H1 (cell line): Measurements from ENCODE around the gene CS. TPM values are rescaled to one million over a fixed set of nuclear protein-coding genes. Genes with fewer than 3 reads are reported as not detected.
"Not testable (repeated sequence)": the region's sequence is repeated elsewhere in the genome, so short reads cannot be mapped to it uniquely, and the experiment has no call there.

Experiments used
- CTCF ChIA-PET: fragments of 300-600 bp; sonication (Branson Sonifier 250); formaldehyde crosslinking; loops from one replicate; lab custom pipeline; 2021; ENCODE audit not compliant: partially characterized antibody; lab: Charles Lee
- POLR2A ChIA-PET: fragments of 300-600 bp; sonication (Branson Sonifier 250); formaldehyde crosslinking; loops from one replicate; lab custom pipeline; 2021; ENCODE audit warnings: inconsistent platforms; ENCODE audit not compliant: partially characterized antibody; lab: Charles Lee
- DNase-seq, 2 experiments: peaks; one replicate each; pipeline versions ENCODE4 v3.0.0 to v3.0.0-alpha.2; 2010 to 2022; ENCODE audit warnings: low spot score in 2 of 2, low read depth in 1 of 2, mixed read lengths in 1 of 2
- FAIRE-seq: peaks from 2 replicates; lab custom pipeline; 2011; peaks lifted over from hg19 to GRCh38; lab: Jason Lieb, UNC
- H2AFZ ChIP-seq: 2 replicates; pipeline ENCODE4 v1.8.1; 2012; ENCODE audit warnings: low read length, inconsistent platforms
- H2AK5ac ChIP-seq: 2 replicates; pipeline ENCODE4 v1.6.1; 2013; ENCODE audit warnings: low read depth, low read length
- H2BK120ac ChIP-seq: replicated peaks from 2 replicates; pipeline ENCODE3; 2013; ENCODE audit warnings: low read depth, low read length, inconsistent platforms
- H2BK12ac ChIP-seq: 2 replicates; pipeline ENCODE4 v1.6.1; 2013; ENCODE audit warnings: low read depth, low read length
- H2BK15ac ChIP-seq: 2 replicates; pipeline ENCODE4 v1.6.1; 2013; ENCODE audit warnings: low read length
- H2BK20ac ChIP-seq: 2 replicates; pipeline ENCODE4 v1.6.1; 2013; ENCODE audit warnings: low read length
- H2BK5ac ChIP-seq: 2 replicates; pipeline ENCODE4 v1.6.1; 2013; ENCODE audit warnings: low read depth, low read length
- H3K14ac ChIP-seq: 2 replicates; pipeline ENCODE4 v1.6.1; 2013; ENCODE audit warnings: inconsistent platforms; ENCODE audit not compliant: insufficient read length
- H3K18ac ChIP-seq: 2 replicates; pipeline ENCODE4 v1.6.1; 2013; ENCODE audit warnings: low read length; ENCODE audit errors: extremely low read depth
- H3K23ac ChIP-seq: 2 replicates; pipeline ENCODE4 v1.6.1; 2013; ENCODE audit warnings: inconsistent platforms; ENCODE audit not compliant: insufficient read length
- H3K23me2 ChIP-seq: 2 replicates; pipeline ENCODE4 v1.6.1; 2013; ENCODE audit warnings: low read depth, low read length
- H3K27ac ChIP-seq: 2 replicates; pipeline ENCODE4 v1.6.1; 2011; ENCODE audit warnings: low read depth, low read length, inconsistent platforms
- H3K27me3 ChIP-seq, 4 experiments: replicated peaks in 1 of 4; 1 replicate in 1 of 4; 2 replicates in 3 of 4; pipeline versions ENCODE4 v1.6.1 to v1.8.1; 2011 to 2013; ENCODE audit warnings: low read length in 3 of 4, mild to moderate bottlenecking in 3 of 4, inconsistent platforms in 2 of 4, mixed read lengths in 2 of 4, moderate library complexity in 1 of 4; ENCODE audit not compliant: control insufficient read depth in 3 of 4, insufficient read depth in 3 of 4; ENCODE audit errors: extremely low read depth in 1 of 4
- H3K36me3 ChIP-seq, 4 experiments: 2 replicates each; pipeline versions ENCODE4 v1.6.1 to v1.8.1; 2011 to 2013; ENCODE audit warnings: mild to moderate bottlenecking in 4 of 4, low read length in 3 of 4, moderate library complexity in 2 of 4, control low read depth in 1 of 4, inconsistent platforms in 1 of 4; ENCODE audit not compliant: insufficient read depth in 4 of 4, control insufficient read depth in 2 of 4
- H3K4ac ChIP-seq: replicated peaks from 2 replicates; pipeline ENCODE3; 2013; ENCODE audit warnings: low read length, low read depth, mixed read lengths, inconsistent platforms; ENCODE audit not compliant: insufficient read length
- H3K4me1 ChIP-seq, 4 experiments: replicated peaks in 1 of 4; 1 replicate in 1 of 4; 2 replicates in 3 of 4; pipeline versions ENCODE4 v1.6.1 to v1.8.1; 2011 to 2013; ENCODE audit warnings: low read length in 3 of 4, inconsistent platforms in 2 of 4, mixed read lengths in 1 of 4; ENCODE audit not compliant: insufficient read depth in 4 of 4, control insufficient read depth in 3 of 4
- H3K4me2 ChIP-seq, 2 experiments: 2 replicates each; pipeline versions ENCODE4 v1.6.1 to v1.8.1; 2011 to 2013; ENCODE audit warnings: low read depth in 2 of 2, low read length in 2 of 2, control low read depth in 1 of 2, inconsistent platforms in 1 of 2, mild to moderate bottlenecking in 1 of 2; ENCODE audit not compliant: insufficient read depth in 1 of 2
- H3K4me3 ChIP-seq, 4 experiments: fragments of 200-600, 300-600 bp in 1 of 4; sonication (generic), shearing (Covaris generic), sonication (Bioruptor Twin) in 1 of 4; 2 replicates each; pipeline versions ENCODE4 v1.5.1 to v1.8.1; 2011 to 2016; ENCODE audit warnings: low read length in 4 of 4, low read depth in 3 of 4, control low read depth in 2 of 4, inconsistent platforms in 2 of 4, mild to moderate bottlenecking in 2 of 4, mixed read lengths in 1 of 4, moderate library complexity in 1 of 4; ENCODE audit not compliant: insufficient read depth in 2 of 4; ENCODE audit errors: extremely low read depth in 1 of 4
- H3K56ac ChIP-seq: replicated peaks from 2 replicates; pipeline ENCODE3; 2013; ENCODE audit warnings: low read depth, mild to moderate bottlenecking, mixed read lengths, low read length, inconsistent platforms; ENCODE audit not compliant: insufficient read length
- H3K79me1 ChIP-seq: 2 replicates; pipeline ENCODE4 v1.6.1; 2013; ENCODE audit warnings: low read depth, low read length, control low read depth
- H3K79me2 ChIP-seq, 2 experiments: 2 replicates each; pipeline versions ENCODE4 v1.6.1 to v1.8.1; 2012 to 2013; ENCODE audit warnings: low read length in 2 of 2, mild to moderate bottlenecking in 2 of 2, inconsistent platforms in 1 of 2; ENCODE audit not compliant: insufficient read depth in 2 of 2, control insufficient read depth in 1 of 2
- H3K9ac ChIP-seq, 4 experiments: replicated peaks in 1 of 4; 1 replicate in 1 of 4; 2 replicates in 3 of 4; pipeline versions ENCODE4 v1.6.1 to v1.8.1; 2011 to 2013; ENCODE audit warnings: low read depth in 3 of 4, low read length in 3 of 4, control low read depth in 2 of 4, mild to moderate bottlenecking in 2 of 4, moderate library complexity in 2 of 4, inconsistent platforms in 1 of 4; ENCODE audit errors: extremely low read depth in 1 of 4
- H3K9me3 ChIP-seq, 2 experiments: 2 replicates each; pipeline versions ENCODE4 v1.6.1 to v1.8.1; 2012 to 2013; ENCODE audit warnings: mild to moderate bottlenecking in 2 of 2, moderate library complexity in 2 of 2, control low read depth in 1 of 2, inconsistent platforms in 1 of 2, low read depth in 1 of 2, low read length in 1 of 2, mixed read lengths in 1 of 2; ENCODE audit not compliant: insufficient read depth in 2 of 2
- H4K20me1 ChIP-seq, 2 experiments: replicated peaks in 1 of 2; 2 replicates each; pipeline versions ENCODE3 to v1.8.1; 2011 to 2013; ENCODE audit warnings: inconsistent platforms in 2 of 2, low read length in 2 of 2, mild to moderate bottlenecking in 1 of 2; ENCODE audit not compliant: insufficient read depth in 2 of 2, control insufficient read depth in 1 of 2
- H4K5ac ChIP-seq: 2 replicates; pipeline ENCODE4 v1.6.1; 2013; ENCODE audit warnings: low read length, low read depth, mixed read lengths, inconsistent platforms; ENCODE audit not compliant: insufficient read length
- H4K8ac ChIP-seq: 2 replicates; pipeline ENCODE4 v1.8.0; 2013; ENCODE audit warnings: mild to moderate bottlenecking, moderate library complexity, low read length, inconsistent platforms; ENCODE audit not compliant: insufficient read depth; ENCODE audit errors: extremely low read depth
- H4K91ac ChIP-seq: replicated peaks from 2 replicates; pipeline ENCODE3; 2013; ENCODE audit warnings: low read length, mixed read lengths, inconsistent platforms; ENCODE audit not compliant: insufficient read length
- WGBS, 2 experiments: shearing (Covaris generic) in 1 of 2; methylation state at CpG; one replicate each; pipeline versions ENCODE4 v1.1.6 to v1.1.7; 2013 to 2015; ENCODE audit warnings: low lambda C conversion rate in 2 of 2, mixed read lengths in 2 of 2, inconsistent platforms in 1 of 2, low coverage in 1 of 2, missing lambda C conversion rate in 1 of 2; ENCODE audit not compliant: insufficient replicate concordance in 2 of 2, insufficient coverage in 1 of 2, insufficient read length in 1 of 2; ENCODE audit errors: extremely low coverage in 1 of 2, missing lambda C conversion rate in 1 of 2; 5-methylcytosine and 5-hydroxymethylcytosine counted together
- polyA plus RNA-seq, 7 experiments: library from polyadenylated mRNA; depleted of rRNA in 3 of 7; stranded (reverse) in 5 of 7; unstranded in 2 of 7; fragments of >200 nt in 5 of 7; fragments of 200-250 nt in 2 of 7; gene quantifications; 1 replicate in 5 of 7; 2 replicates in 1 of 7; 4 replicates in 1 of 7; pipeline versions ENCODE4 v1.2.1 to v1.2.3, GENCODE V29; 2011 to 2013; ENCODE audit warnings: missing spikeins in 2 of 7, mixed read lengths in 2 of 7
- total RNA-seq: library from RNA; stranded (reverse); fragmentation: NEBNext Ultra II Directional; extraction: Animal tissue kit (Norgen Biotek cat#: 25700); gene quantifications from 2 replicates; pipeline ENCODE4 v1.2.1, GENCODE V29; 2021

CS gene
- total and polyA plus RNA-seq, 2 of the 8 experiments (the other 6 are each of a cell fraction or from before 2014, with no cell fraction given): 96.6 to 238 TPM

DNA sequence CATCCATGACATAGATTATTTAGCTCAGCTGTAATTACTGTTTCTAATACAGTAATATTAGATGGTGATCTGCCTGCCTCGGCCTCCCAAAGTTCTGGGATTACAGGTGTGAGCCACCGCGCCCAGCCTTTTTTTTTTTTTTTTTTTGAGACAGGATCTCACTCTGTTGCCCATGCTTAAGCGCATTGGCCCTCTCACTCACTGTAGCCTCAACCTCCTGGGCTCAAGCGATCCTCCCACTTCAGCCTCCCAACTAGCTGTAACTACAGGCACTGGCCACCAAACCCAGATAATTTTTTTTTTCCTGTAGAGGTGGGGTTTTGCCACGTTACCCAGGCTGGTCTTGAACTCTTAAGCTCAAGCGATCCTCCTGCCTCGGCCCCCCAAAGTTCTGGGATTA is 35.4 kb upstream of the CS start:
- H4K8ac ChIP-seq, H3K9me3 ChIP-seq, H3K23ac ChIP-seq, H2AFZ ChIP-seq, H3K79me1 ChIP-seq, H2BK20ac ChIP-seq, H3K4ac ChIP-seq, H2BK120ac ChIP-seq, H3K14ac ChIP-seq, H2AK5ac ChIP-seq, H4K5ac ChIP-seq, H2BK15ac ChIP-seq, H3K4me3 ChIP-seq, H3K18ac ChIP-seq, H2BK12ac ChIP-seq, H3K23me2 ChIP-seq, H4K20me1 ChIP-seq, H4K91ac ChIP-seq, DNase-seq, H3K9ac ChIP-seq, H3K79me2 ChIP-seq, H3K27ac ChIP-seq, H3K4me2 ChIP-seq, H3K36me3 ChIP-seq, H3K56ac ChIP-seq, H2BK5ac ChIP-seq, FAIRE-seq, H3K27me3 ChIP-seq: not testable (repeated sequence)
- H3K4me1 ChIP-seq: peaks cover 9 to 26% (median 16%) of the 10 kb centered on the region in 4 experiments
- 93% methylated on average over 6 of the region's 8 CpGs; no CpG with 5 or more reads in 1 of the 2 experiments for WGBS, 2 experiments
- CTCF ChIA-PET: interaction anchor here (0.7 to 7.2 kb wide), 6 partner anchors 11 to 1357 kb away, joined by 3 to 38 read pairs (median 4); partner anchors contain the start of genes CNPY2 and STAT2
- POLR2A ChIA-PET: interaction anchor here (0.8 to 7.2 kb wide), 5 partner anchors 19 to 127 kb away, joined by 3 to 55 read pairs (median 4); partner anchors contain the start of genes ANKRD52, CNPY2 and STAT2
